CD8-positive, alpha-beta memory T cell (primary cell): ENCODE results near the gene ZNF141. TPM values are rescaled to one million over a fixed set of nuclear protein-coding genes. Genes with fewer than 3 reads are reported as not detected.
A peak's percentile ranks its signal among the peaks of the same experiment; 100 is the strongest.

Experiments
- CTCF ChIA-PET: fragments of 350-600 bp; sonication (Branson Sonifier 250); formaldehyde crosslinking; loops from one replicate; lab custom pipeline; 2021; ENCODE audit warnings: antibody characterized with exemption; lab: Charles Lee
- POLR2A ChIA-PET: fragments of 350-600 bp; sonication (Branson Sonifier 250); formaldehyde crosslinking; loops from one replicate; lab custom pipeline; 2021; ENCODE audit warnings: antibody characterized with exemption; lab: Charles Lee
- DNase-seq, 5 donors: peaks; one replicate each; pipeline versions ENCODE4 v3.0.0 to v3.0.0-alpha.2; 2020 to 2022; ENCODE audit warnings: mixed read lengths in 1 of 5
- H3K27ac ChIP-seq: one replicate; pipeline ENCODE4 v1.7.0; 2013; ENCODE audit warnings: low read depth, mild to moderate bottlenecking, low read length, moderate library complexity
- H3K27me3 ChIP-seq: 2 replicates; pipeline ENCODE4 v1.7.0; 2013; ENCODE audit warnings: low read length, mild to moderate bottlenecking; ENCODE audit not compliant: insufficient read depth, poor library complexity, severe bottlenecking
- H3K36me3 ChIP-seq: 2 replicates; pipeline ENCODE4 v1.7.0; 2013; ENCODE audit warnings: mild to moderate bottlenecking, low read length, moderate library complexity; ENCODE audit not compliant: insufficient read depth
- H3K4me1 ChIP-seq: 2 replicates; pipeline ENCODE4 v1.7.0; 2013; ENCODE audit warnings: mild to moderate bottlenecking, low read length, moderate library complexity; ENCODE audit not compliant: insufficient read depth
- H3K4me3 ChIP-seq: 2 replicates; pipeline ENCODE4 v1.7.0; 2013; ENCODE audit warnings: mild to moderate bottlenecking, low read length
- H3K9me3 ChIP-seq: 2 replicates; pipeline ENCODE4 v1.7.0; 2013; ENCODE audit warnings: mild to moderate bottlenecking, low read length
- H3K27ac Mint-ChIP-seq, 8 donors: one replicate each; pipeline ENCODE4 v1.8.0; 2020 to 2021; ENCODE audit warnings: mixed read lengths in 8 of 8, mild to moderate bottlenecking in 6 of 8, inconsistent platforms in 3 of 8, moderate library complexity in 3 of 8
- H3K27me3 Mint-ChIP-seq, 2 donors: one replicate each; pipeline ENCODE4 v1.8.0; 2020 to 2021; ENCODE audit warnings: mixed read lengths in 2 of 2, mild to moderate bottlenecking in 1 of 2, moderate library complexity in 1 of 2
- H3K36me3 Mint-ChIP-seq, 3 donors: one replicate each; pipeline ENCODE4 v1.8.0; 2020 to 2021; ENCODE audit warnings: mixed read lengths in 3 of 3, inconsistent platforms in 1 of 3, mild to moderate bottlenecking in 1 of 3
- H3K4me1 Mint-ChIP-seq, 3 donors: one replicate each; pipeline ENCODE4 v1.8.0; 2020 to 2021; ENCODE audit warnings: mixed read lengths in 3 of 3, inconsistent platforms in 1 of 3, mild to moderate bottlenecking in 1 of 3
- H3K4me3 Mint-ChIP-seq, 7 donors: one replicate each; pipeline ENCODE4 v1.8.0; 2020 to 2021; ENCODE audit warnings: mixed read lengths in 7 of 7, mild to moderate bottlenecking in 6 of 7, moderate library complexity in 4 of 7, inconsistent platforms in 2 of 7
- H3K9me3 Mint-ChIP-seq, 5 donors: one replicate each; pipeline ENCODE4 v1.8.0; 2020 to 2022; ENCODE audit warnings: mixed read lengths in 5 of 5, mild to moderate bottlenecking in 3 of 5, moderate library complexity in 2 of 5, inconsistent platforms in 1 of 5
- polyA plus RNA-seq: library from polyadenylated mRNA; unstranded; fragments of 300-500 nt; fragmentation: Illumina TruSeq; gene quantifications from one replicate; pipeline ENCODE4 v1.2.3, GENCODE V29; 2021
- total RNA-seq, 2 experiments: library from RNA; stranded (reverse); gene quantifications; one replicate each; pipeline ENCODE4 v1.2.3, GENCODE V29; 2021

Gene ZNF141
- total and polyA plus RNA-seq, 3 experiments from 2014 or later, result 8.6 to 22.1 (median 20.8) TPM

GRCh38 chr4:309807-310206 lies 27.8 kb upstream of the ZNF141 start:
- ChIA-PET POLR2A (no interaction called here), CTCF (no interaction called here)
- Histone ChIP-seq H3K27me3 (no peaks in the 10 kb centered on the region), H3K36me3 (no peaks in the 10 kb centered on the region), H3K27ac (no peak overlapping the region), H3K9me3 (no peaks in the 10 kb centered on the region), H3K4me3 (no peak overlapping the region), H3K4me1 (no peaks in the 10 kb centered on the region)
- H3K27ac Mint-ChIP-seq, result no peak overlapping the region
- peaks cover 6 to 7% of the 10 kb centered on the region in 2 donors for H3K27me3 Mint-ChIP-seq
- DNase-seq, result no peak
- peaks cover 0 to 26% (median 0%) of the 10 kb centered on the region in 3 donors for H3K36me3 Mint-ChIP-seq
- peaks cover 12 to 71% (median 51%) of the 10 kb centered on the region in 5 donors for H3K9me3 Mint-ChIP-seq
- H3K4me1 Mint-ChIP-seq, result peaks cover 10 to 17% (median 13%) of the 10 kb centered on the region in 3 donors
- H3K4me3 Mint-ChIP-seq, result no peak overlapping the region

DNA sequence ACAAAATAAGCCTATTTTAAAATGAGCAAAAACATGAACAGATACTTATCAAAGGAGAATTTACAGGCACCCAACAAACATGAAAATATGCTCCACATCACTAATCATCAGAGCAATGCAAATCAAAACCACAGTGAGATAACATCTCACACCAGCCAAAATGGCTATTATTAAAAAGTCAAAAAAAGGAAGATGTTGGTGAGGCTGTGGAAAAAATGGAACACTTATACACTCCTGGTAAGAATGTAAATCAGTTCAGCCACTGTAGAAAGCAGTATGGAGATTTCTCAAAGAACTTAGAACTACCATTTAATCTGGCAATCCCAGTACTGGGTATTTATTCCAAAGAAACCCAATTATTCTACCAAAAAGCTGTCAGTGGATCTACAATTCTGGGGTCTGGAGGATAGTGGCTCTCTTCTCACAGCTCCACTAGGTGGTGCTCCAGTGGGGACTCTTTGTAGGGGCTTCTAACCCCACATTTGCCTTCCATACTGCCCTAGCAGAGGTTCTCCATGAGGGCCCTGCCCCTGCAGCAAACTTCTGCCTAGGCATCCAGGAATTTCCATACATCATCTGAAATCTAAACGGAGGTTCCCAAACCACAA lies 23.2 kb upstream of the ZNF141 start:
- CTCF ChIA-PET, result no interaction called here
- H3K4me3 ChIP-seq, result no peak overlapping the region
- H3K27ac Mint-ChIP-seq, result no peak overlapping the region

DNA sequence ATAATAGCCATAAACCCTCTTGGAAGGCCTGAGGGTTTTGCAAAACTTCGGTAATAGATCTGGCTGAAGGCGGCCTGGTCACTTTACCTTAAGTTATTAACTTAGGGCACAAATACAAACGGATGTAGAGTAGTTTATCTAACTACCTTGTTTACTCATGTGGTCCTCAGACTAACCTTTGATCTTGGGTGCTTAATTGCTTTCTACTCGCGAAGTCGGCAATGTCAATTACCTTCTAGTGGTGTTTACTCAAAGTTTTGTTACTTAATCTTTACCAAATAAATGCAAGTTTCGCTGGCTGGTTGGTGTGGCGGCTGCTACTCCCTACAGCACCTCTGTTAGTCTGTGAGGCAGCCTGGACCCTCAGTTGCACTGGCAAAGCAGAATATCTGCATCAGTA lies 8.9 kb upstream of the ZNF141 start:
- no peaks in the 10 kb centered on the region for H3K27me3 Mint-ChIP-seq
- peaks cover 0 to 42% (median 30%) of the 10 kb centered on the region in 5 donors for H3K9me3 Mint-ChIP-seq
- Histone ChIP-seq H3K9me3 (no peaks in the 10 kb centered on the region), H3K27ac (no peak overlapping the region), H3K36me3 (no peaks in the 10 kb centered on the region), H3K27me3 (no peaks in the 10 kb centered on the region), H3K4me1 (no peaks in the 10 kb centered on the region), H3K4me3 (no peak overlapping the region)
- H3K27ac Mint-ChIP-seq, result no peak overlapping the region
- no peaks in the 10 kb centered on the region for H3K4me1 Mint-ChIP-seq
- no peak for DNase-seq
- POLR2A ChIA-PET, result no interaction called here
- no peak overlapping the region for H3K4me3 Mint-ChIP-seq
- H3K36me3 Mint-ChIP-seq, result peaks cover 2 to 18% (median 3%) of the 10 kb centered on the region in 3 donors
- CTCF ChIA-PET, result no interaction called here

More for the DNA sequence above, 23.2 kb upstream of the ZNF141 start:
- H3K4me1 Mint-ChIP-seq, result no peaks in the 10 kb centered on the region
- POLR2A ChIA-PET, result no interaction called here
- Histone ChIP-seq H3K4me1 (no peaks in the 10 kb centered on the region), H3K27ac (no peak overlapping the region), H3K36me3 (no peaks in the 10 kb centered on the region), H3K9me3 (no peaks in the 10 kb centered on the region), H3K27me3 (no peaks in the 10 kb centered on the region)
- H3K9me3 Mint-ChIP-seq, result peaks cover 7 to 70% (median 60%) of the 10 kb centered on the region in 5 donors
- H3K4me3 Mint-ChIP-seq, result no peak overlapping the region
- DNase-seq, result no peak
- peaks cover 0 to 31% (median 0%) of the 10 kb centered on the region in 3 donors for H3K36me3 Mint-ChIP-seq
- H3K27me3 Mint-ChIP-seq, result peaks cover 11 to 19% of the 10 kb centered on the region in 2 donors

DNA sequence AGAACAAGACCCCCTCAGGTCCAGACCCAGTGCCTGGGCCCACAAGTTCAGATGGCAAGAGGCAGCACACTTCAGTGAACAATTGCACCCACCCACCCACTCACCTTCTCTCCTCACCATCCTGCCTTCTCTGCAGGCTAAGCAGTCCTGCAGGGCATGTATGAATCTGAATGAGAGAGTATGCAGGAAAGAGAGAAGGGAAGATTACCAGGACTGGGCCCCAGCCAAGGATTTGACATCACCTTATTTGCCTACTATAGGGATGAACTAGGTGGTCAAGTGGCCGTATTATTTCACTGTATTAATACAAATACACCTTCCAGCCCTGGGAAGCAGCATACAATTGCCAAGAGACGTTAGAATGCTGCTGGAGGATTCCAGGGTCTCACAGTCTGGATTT lies 2.1 kb upstream of the ZNF141 start:
- CTCF ChIA-PET, result no interaction called here
- DNase-seq, result no peak
- Histone ChIP-seq H3K4me1 (peaks cover 15% of the 10 kb centered on the region), H3K27ac (no peak overlapping the region), H3K36me3 (no peaks in the 10 kb centered on the region), H3K27me3 (no peaks in the 10 kb centered on the region), H3K4me3 (no peak overlapping the region), H3K9me3 (peaks cover 12% of the 10 kb centered on the region)
- Mint-ChIP-seq H3K27me3 (peaks cover 0 to 6% of the 10 kb centered on the region in 2 donors), H3K4me3 (peak overlapping the region; percentile 61 to 82 (median 71)), H3K36me3 (peaks cover 10 to 34% (median 30%) of the 10 kb centered on the region in 3 donors), H3K27ac (peak overlapping the region in 3 of 8 donors; percentile 11 to 86 (median 78)), H3K4me1 (peaks cover 36 to 46% (median 41%) of the 10 kb centered on the region in 3 donors), H3K9me3 (peaks cover 0 to 16% (median 13%) of the 10 kb centered on the region in 5 donors)
- POLR2A ChIA-PET, result no interaction called here

- H3K4me3 ChIP-seq, result peak overlapping the region; percentile 95
- POLR2A ChIA-PET, result interaction anchor here (2.0 kb wide), 1 partner anchor 212 kb away, joined by 6 read pairs; the partner anchor contains the start of gene ZNF718
Measured at GRCh38 chr4:336099-336892, 1.3 kb upstream of the ZNF141 start.

DNA sequence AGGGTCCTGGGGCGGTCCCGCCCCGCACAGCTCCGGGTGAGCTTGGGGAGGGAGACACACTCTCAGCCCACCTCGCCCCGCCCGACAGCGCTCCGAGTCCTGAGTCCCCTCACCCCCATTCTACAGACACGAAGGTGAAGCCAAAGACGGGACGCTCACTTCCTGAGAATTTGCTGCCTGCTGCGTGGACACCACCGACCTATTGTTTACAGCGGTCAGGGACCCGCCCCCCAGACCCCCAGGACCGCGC lies 796 bp upstream of the ZNF141 start:
- no peak for DNase-seq
- H3K27ac ChIP-seq, result peak overlapping the region; percentile 90
- ChIA-PET CTCF (no interaction called here), POLR2A (interaction anchor here (2.0 to 2.7 kb wide), 2 partner anchors 137 to 212 kb away, joined by 6 to 10 read pairs; partner anchors contain the start of gene ZNF718)
- peak overlapping the region; percentile 87 to 99 (median 98) for H3K27ac Mint-ChIP-seq
- peaks cover 6 to 28% (median 21%) of the 10 kb centered on the region in 5 donors for H3K9me3 Mint-ChIP-seq
- H3K4me3 Mint-ChIP-seq, result peak overlapping the region; percentile 96 to 99 (median 98)
- peaks cover 10 to 43% (median 41%) of the 10 kb centered on the region in 3 donors for H3K36me3 Mint-ChIP-seq
- peaks cover 19% of the 10 kb centered on the region for H3K9me3 ChIP-seq
- peaks cover 15% of the 10 kb centered on the region for H3K4me1 ChIP-seq
- H3K4me1 Mint-ChIP-seq, result peaks cover 42 to 51% (median 48%) of the 10 kb centered on the region in 3 donors
- peak overlapping the region; percentile 95 for H3K4me3 ChIP-seq
- peaks cover 0 to 6% of the 10 kb centered on the region in 2 donors for H3K27me3 Mint-ChIP-seq
- no peaks in the 10 kb centered on the region for H3K36me3 ChIP-seq
- H3K27me3 ChIP-seq, result no peaks in the 10 kb centered on the region

More at GRCh38 chr4:336099-336892, 1.3 kb upstream of the ZNF141 start:
- Histone ChIP-seq H3K36me3 (no peaks in the 10 kb centered on the region), H3K27me3 (no peaks in the 10 kb centered on the region), H3K9me3 (peaks cover 14% of the 10 kb centered on the region), H3K4me1 (peaks cover 15% of the 10 kb centered on the region), H3K27ac (peak overlapping the region; percentile 90)
- peak in 1 of 5 donors; percentile 11 for DNase-seq
- Mint-ChIP-seq H3K4me1 (peaks cover 38 to 48% (median 44%) of the 10 kb centered on the region in 3 donors), H3K9me3 (peaks cover 1 to 23% (median 18%) of the 10 kb centered on the region in 5 donors), H3K4me3 (peak overlapping the region; percentile 71 to 99 (median 98)), H3K36me3 (peaks cover 10 to 38% (median 35%) of the 10 kb centered on the region in 3 donors), H3K27me3 (peaks cover 0 to 6% of the 10 kb centered on the region in 2 donors), H3K27ac (peak overlapping the region in 7 of 8 donors; percentile 58 to 95 (median 86))
- CTCF ChIA-PET, result no interaction called here

DNA sequence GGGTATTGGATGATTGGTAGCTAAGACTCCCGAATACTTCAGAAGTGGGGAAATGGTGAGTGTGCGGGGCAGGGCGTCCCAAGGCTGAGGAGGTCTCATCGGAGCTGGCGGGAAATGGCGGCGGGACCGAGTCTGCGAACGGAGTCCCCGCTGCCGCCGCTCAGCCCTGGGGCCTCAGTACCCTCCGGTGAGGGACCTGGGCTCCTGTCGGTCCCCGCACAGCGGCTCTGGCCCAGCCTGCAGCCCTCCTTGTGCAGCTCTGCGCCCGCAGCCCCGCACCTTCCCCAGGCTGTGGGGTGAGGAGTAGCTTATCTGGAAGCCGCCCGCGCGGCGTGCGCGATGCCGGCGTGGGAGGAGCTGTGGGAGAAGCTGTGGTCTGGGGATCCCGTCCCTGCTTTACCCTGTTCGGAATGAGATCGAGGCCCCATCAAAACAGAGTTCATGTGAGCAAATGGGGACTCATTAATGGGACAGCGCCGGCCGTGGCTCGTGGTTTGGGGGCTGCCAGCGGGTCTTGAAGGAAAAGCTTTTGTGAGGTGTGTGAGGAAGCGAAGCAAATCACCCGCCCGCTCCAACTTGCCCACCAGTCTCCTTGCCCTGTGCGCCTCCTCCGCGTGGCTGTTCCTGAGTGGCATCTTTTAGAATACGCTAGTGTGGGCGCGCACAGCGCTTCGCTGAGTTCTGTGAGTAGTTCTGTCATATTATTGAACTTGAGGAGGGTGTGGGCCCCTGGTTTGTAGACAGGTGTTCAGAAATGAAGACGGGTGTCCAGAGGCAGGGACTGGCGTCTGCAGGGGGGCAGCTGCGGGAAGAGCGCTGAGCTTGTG lies 531 bp downstream of the ZNF141 start:
- H3K36me3 Mint-ChIP-seq, result peaks cover 14 to 54% (median 54%) of the 10 kb centered on the region in 3 donors
- H3K9me3 Mint-ChIP-seq, result peaks cover 14 to 42% (median 32%) of the 10 kb centered on the region in 5 donors
- peak in 1 of 5 donors; percentile 2 for DNase-seq
- CTCF ChIA-PET, result interaction anchor here (0.8 kb wide), 1 partner anchor 336 kb away, joined by 3 read pairs; the partner anchor contains the start of genes ATP5ME and MYL5
- Histone ChIP-seq H3K4me3 (peak overlapping the region; percentile 95), H3K4me1 (peaks cover 15% of the 10 kb centered on the region), H3K27ac (peak overlapping the region; percentile 90), H3K36me3 (peaks cover 2% of the 10 kb centered on the region), H3K9me3 (peaks cover 32% of the 10 kb centered on the region), H3K27me3 (no peaks in the 10 kb centered on the region)
- peaks cover 0 to 6% of the 10 kb centered on the region in 2 donors for H3K27me3 Mint-ChIP-seq
- peak overlapping the region; percentile 96 to 99 (median 98) for H3K4me3 Mint-ChIP-seq
- POLR2A ChIA-PET, result interaction anchor here (0.5 to 2.7 kb wide), 6 partner anchors 136 to 1267 kb away, joined by 3 to 10 read pairs (median 4); partner anchors contain the start of genes PIGG, UVSSA, ZNF718 and ZNF721
- peak overlapping the region; percentile 87 to 99 (median 98) for H3K27ac Mint-ChIP-seq
- H3K4me1 Mint-ChIP-seq, result peaks cover 47 to 54% (median 53%) of the 10 kb centered on the region in 3 donors
